Endodermal cell (in vitro differentiated cells): ENCODE data around the gene KRTAP10-3. TPM values are rescaled to one million over a fixed set of nuclear protein-coding genes. Genes with fewer than 3 reads are reported as not detected.
A peak's percentile ranks its signal among the peaks of the same experiment; 100 is the strongest.

ENCODE experiments used
- DNase-seq: peaks from one replicate; pipeline ENCODE4 v3.0.0-alpha.2; 2017
- H3K27ac ChIP-seq: 2 replicates; pipeline ENCODE4 v1.5.1; 2013; ENCODE audit warnings: mild to moderate bottlenecking, low read depth, low read length, moderate library complexity
- H3K27me3 ChIP-seq: 2 replicates; pipeline ENCODE4 v1.6.1; 2013; ENCODE audit warnings: mild to moderate bottlenecking, low read length, moderate library complexity; ENCODE audit not compliant: insufficient read depth, control insufficient read depth, poor library complexity, severe bottlenecking
- H3K36me3 ChIP-seq: 2 replicates; pipeline ENCODE4 v1.7.0; 2013; ENCODE audit warnings: mild to moderate bottlenecking, low read length, moderate library complexity; ENCODE audit not compliant: control insufficient read depth, insufficient read depth
- H3K4me1 ChIP-seq: one replicate; pipeline ENCODE4 v1.7.0; 2013; ENCODE audit warnings: low read length; ENCODE audit not compliant: control insufficient read depth, insufficient read depth
- H3K4me3 ChIP-seq: 2 replicates; pipeline ENCODE4 v1.5.1; 2013; ENCODE audit warnings: mild to moderate bottlenecking, low read length, moderate library complexity
- H3K9ac ChIP-seq: 2 replicates; pipeline ENCODE4 v1.6.1; 2013; ENCODE audit warnings: mild to moderate bottlenecking, low read length, moderate library complexity; ENCODE audit not compliant: poor library complexity, severe bottlenecking; ENCODE audit errors: extremely low read depth
- H3K9me3 ChIP-seq: 2 replicates; pipeline ENCODE4 v1.6.1; 2013; ENCODE audit warnings: mild to moderate bottlenecking, low read length, moderate library complexity; ENCODE audit not compliant: control insufficient read depth
- H3K27ac Mint-ChIP-seq: 2 replicates; pipeline ENCODE4 v1.8.0; 2020; ENCODE audit warnings: mixed read lengths
- H3K27me3 Mint-ChIP-seq: 2 replicates; pipeline ENCODE4 v1.8.0; 2021; ENCODE audit warnings: mild to moderate bottlenecking, mixed read lengths; ENCODE audit not compliant: insufficient read depth
- H3K36me3 Mint-ChIP-seq: 2 replicates; pipeline ENCODE4 v1.8.0; 2020; ENCODE audit warnings: low read depth, mixed read lengths
- H3K4me1 Mint-ChIP-seq: 2 replicates; pipeline ENCODE4 v1.8.0; 2020; ENCODE audit warnings: mixed read lengths
- H3K4me3 Mint-ChIP-seq: 2 replicates; pipeline ENCODE4 v1.8.0; 2020; ENCODE audit warnings: mild to moderate bottlenecking, moderate library complexity, mixed read lengths
- H3K9me3 Mint-ChIP-seq: 2 replicates; pipeline ENCODE4 v1.8.0; 2020; ENCODE audit warnings: mild to moderate bottlenecking, mixed read lengths
- WGBS, 2 experiments: methylation state at CpG; one replicate each; pipeline versions ENCODE4 v1.1.5 to v1.1.7; 2013; ENCODE audit warnings: missing lambda C conversion rate in 2 of 2, mixed read lengths in 1 of 2; ENCODE audit not compliant: insufficient coverage in 1 of 2, insufficient read length in 1 of 2; 5-methylcytosine and 5-hydroxymethylcytosine counted together
- total RNA-seq, 2 donors: library from RNA; stranded (reverse); fragmentation: NEBNext Ultra II Directional in 1 of 2; extraction: Animal tissue kit (Norgen Biotek cat#: 25700) in 1 of 2; gene quantifications; 2 replicates in 1 of 2; 3 replicates in 1 of 2; pipeline ENCODE4 v1.2.1, GENCODE V29; 2021
- TF ChIP-seq, protein P1 (sequence below): fragments of 200-600 bp; sonication (generic); conservative IDR thresholded peaks from 2 replicates; pipeline ENCODE4 v1.5.0; 2021; ENCODE audit warnings: antibody characterized with exemption, mild to moderate bottlenecking

Gene KRTAP10-3
- total RNA-seq, 2 donors from 2014 or later = not detected

DNA sequence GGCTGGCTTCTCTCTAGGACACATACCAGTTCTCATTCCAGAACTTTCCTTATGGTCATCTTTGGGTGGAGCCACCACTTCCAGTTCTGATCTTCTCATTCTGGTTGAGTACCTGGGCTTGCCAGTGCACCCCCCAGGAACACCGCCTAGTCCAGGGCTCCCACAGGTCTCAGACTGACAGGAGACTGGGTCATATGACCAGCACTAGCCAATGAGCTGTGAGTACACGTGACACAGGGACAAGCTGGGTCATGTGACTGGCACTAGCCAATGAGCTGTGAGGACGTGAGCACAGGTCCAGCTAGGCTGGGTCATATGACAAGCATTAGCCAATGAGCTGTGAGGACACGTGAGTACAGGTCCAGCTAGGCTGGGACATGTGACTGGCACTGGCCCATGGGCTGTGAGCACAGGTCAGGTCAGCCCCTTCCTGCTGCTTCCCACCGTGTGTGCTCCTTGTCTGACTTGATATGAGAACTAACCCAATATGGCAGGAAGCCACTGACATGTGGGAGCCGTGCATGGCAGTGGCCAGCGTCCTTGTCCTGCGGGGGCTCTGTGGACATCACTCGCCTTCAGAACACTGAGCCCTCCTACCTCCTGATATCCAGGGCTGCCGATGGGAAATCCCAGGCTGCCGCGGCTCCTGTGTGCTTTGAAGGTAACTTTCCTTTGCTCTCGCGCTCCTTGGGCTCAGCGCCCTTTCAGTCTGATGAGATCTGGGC is 41.3 kb downstream of the KRTAP10-3 start:
- Mint-ChIP-seq H3K27ac (peak overlapping the region; percentile 36), H3K4me3 (no peak overlapping the region), H3K4me1 (no peaks in the 10 kb centered on the region), H3K36me3 (no peaks in the 10 kb centered on the region), H3K9me3 (peaks cover 2% of the 10 kb centered on the region), H3K27me3 (no peaks in the 10 kb centered on the region)
- no peak overlapping the region for H3K4me3 ChIP-seq
- H3K9me3 ChIP-seq = no peaks in the 10 kb centered on the region
- no peaks in the 10 kb centered on the region for H3K36me3 ChIP-seq
- peak; percentile 74 for DNase-seq
- WGBS, 2 experiments = 93 to 97% methylated on average over 14 to 15 of the region's 15 CpGs
- H3K9ac ChIP-seq = no peak overlapping the region
- no peak overlapping the region for H3K27ac ChIP-seq
- TF ChIP-seq, protein P1, sequence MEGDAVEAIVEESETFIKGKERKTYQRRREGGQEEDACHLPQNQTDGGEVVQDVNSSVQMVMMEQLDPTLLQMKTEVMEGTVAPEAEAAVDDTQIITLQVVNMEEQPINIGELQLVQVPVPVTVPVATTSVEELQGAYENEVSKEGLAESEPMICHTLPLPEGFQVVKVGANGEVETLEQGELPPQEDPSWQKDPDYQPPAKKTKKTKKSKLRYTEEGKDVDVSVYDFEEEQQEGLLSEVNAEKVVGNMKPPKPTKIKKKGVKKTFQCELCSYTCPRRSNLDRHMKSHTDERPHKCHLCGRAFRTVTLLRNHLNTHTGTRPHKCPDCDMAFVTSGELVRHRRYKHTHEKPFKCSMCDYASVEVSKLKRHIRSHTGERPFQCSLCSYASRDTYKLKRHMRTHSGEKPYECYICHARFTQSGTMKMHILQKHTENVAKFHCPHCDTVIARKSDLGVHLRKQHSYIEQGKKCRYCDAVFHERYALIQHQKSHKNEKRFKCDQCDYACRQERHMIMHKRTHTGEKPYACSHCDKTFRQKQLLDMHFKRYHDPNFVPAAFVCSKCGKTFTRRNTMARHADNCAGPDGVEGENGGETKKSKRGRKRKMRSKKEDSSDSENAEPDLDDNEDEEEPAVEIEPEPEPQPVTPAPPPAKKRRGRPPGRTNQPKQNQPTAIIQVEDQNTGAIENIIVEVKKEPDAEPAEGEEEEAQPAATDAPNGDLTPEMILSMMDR = no peak
- H3K27me3 ChIP-seq = no peaks in the 10 kb centered on the region
- H3K4me1 ChIP-seq = no peaks in the 10 kb centered on the region

DNA sequence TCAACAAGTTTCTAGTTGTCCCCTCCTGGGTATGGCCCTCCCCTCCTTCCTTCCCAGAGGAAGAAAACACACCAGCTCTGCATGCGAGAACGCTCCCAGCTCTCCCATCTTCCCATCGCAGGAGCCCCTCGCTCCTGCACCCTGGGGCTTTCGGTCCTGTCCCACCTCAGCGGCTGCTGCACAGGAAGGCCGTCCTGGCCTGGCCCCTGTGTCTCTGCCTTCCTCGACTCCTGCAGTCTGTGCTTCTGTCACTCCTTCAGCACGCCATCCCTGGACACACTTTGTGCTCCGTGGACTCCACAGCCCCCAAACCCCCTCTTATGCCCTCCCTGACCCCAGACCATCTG is 41.8 kb downstream of the KRTAP10-3 start:
- H3K36me3 ChIP-seq = no peaks in the 10 kb centered on the region
- H3K9me3 ChIP-seq = no peaks in the 10 kb centered on the region
- H3K4me1 ChIP-seq = no peaks in the 10 kb centered on the region
- H3K27ac ChIP-seq = no peak overlapping the region
- no peak overlapping the region for H3K4me3 Mint-ChIP-seq
- WGBS, 2 experiments = 93 to 100% methylated on average over 9 to 10 of the region's 10 CpGs
- H3K36me3 Mint-ChIP-seq = no peaks in the 10 kb centered on the region
- TF ChIP-seq, protein P1 = no peak
- H3K27me3 Mint-ChIP-seq = no peaks in the 10 kb centered on the region
- no peaks in the 10 kb centered on the region for H3K4me1 Mint-ChIP-seq
- no peak overlapping the region for H3K9ac ChIP-seq
- no peaks in the 10 kb centered on the region for H3K27me3 ChIP-seq
- no peak overlapping the region for H3K4me3 ChIP-seq
- H3K9me3 Mint-ChIP-seq = peaks cover 2% of the 10 kb centered on the region
- no peak for DNase-seq
- peak overlapping the region; percentile 36 for H3K27ac Mint-ChIP-seq

DNA sequence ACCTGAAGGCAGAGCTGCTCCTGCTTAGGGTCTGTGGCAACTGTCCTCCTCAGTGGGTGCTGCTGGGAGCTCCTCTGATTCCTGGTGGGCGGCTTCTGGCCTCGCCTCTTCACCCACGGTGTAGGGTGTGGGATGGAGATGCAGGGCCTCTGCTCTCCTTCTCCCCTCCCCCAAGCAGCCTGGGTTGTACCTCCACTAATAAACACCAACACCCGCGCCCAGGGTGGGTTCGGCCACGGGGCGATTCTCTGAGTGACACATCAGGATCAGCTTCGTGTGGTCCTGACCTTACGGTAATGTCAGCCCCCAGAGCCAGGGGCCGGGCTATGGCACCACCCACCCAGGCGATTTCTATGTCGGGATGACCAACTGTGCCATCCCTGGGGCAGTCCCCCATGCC is 42.3 kb downstream of the KRTAP10-3 start:
- no peak overlapping the region for H3K27ac Mint-ChIP-seq
- no peak for DNase-seq
- Histone ChIP-seq H3K27ac (no peak overlapping the region), H3K4me1 (no peaks in the 10 kb centered on the region), H3K36me3 (no peaks in the 10 kb centered on the region), H3K27me3 (no peaks in the 10 kb centered on the region), H3K4me3 (no peak overlapping the region), H3K9me3 (no peaks in the 10 kb centered on the region), H3K9ac (no peak overlapping the region)
- no peaks in the 10 kb centered on the region for H3K4me1 Mint-ChIP-seq
- 93 to 96% methylated on average over 7 to 12 of the region's 13 CpGs for WGBS, 2 experiments
- no peak overlapping the region for H3K4me3 Mint-ChIP-seq
- peaks cover 2% of the 10 kb centered on the region for H3K9me3 Mint-ChIP-seq
- H3K36me3 Mint-ChIP-seq = no peaks in the 10 kb centered on the region
- H3K27me3 Mint-ChIP-seq = no peaks in the 10 kb centered on the region
- TF ChIP-seq, protein P1 = no peak
